Astrocyte of the spinal cord (primary cell): ENCODE data around the gene NEMP2.

ENCODE experiments used
- DNase-seq: peaks from one replicate; pipeline ENCODE4 v3.0.0; 2011; ENCODE audit warnings: low read depth, low spot score
- H3K4me3 ChIP-seq: 2 replicates; pipeline ENCODE4 v1.5.1; 2011; ENCODE audit warnings: low read depth, mild to moderate bottlenecking, low read length, moderate library complexity
- in situ Hi-C: cut with HindIII; loops from 2 replicates; pipeline ENCODE4 v1.10.0; 2017; ENCODE audit warnings: low sequenced_read_pairs
- TF ChIP-seq, protein P1 (sequence below): IDR thresholded peaks from 2 replicates; pipeline ENCODE4 v1.5.1; 2012; ENCODE audit warnings: low read depth, mild to moderate bottlenecking, low read length, inconsistent platforms

The NEMP2 gene

DNA sequence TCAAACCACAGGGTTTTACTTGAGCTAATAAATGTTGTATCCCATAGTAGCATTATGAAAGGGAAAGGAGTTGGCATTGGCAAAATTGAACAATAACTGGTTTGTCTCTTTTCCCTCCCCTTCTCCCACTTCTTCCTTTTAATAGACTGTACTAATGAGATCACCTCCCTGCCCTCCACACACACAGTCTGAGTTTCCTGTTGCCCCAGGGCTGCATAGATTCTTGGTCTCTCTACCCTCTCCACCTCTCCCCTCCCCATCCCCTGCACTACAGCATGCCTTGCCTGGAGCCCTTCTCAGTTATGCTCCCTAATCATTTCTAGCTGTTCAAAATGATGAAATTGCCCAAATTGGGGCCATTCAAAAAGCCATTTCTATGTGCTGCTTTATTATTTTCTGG is 37.2 kb upstream of the NEMP2 start:
- DNase-seq, result no peak
- in situ Hi-C loops, result no loop called here
- no peak overlapping the region for H3K4me3 ChIP-seq
- TF ChIP-seq, protein P1, sequence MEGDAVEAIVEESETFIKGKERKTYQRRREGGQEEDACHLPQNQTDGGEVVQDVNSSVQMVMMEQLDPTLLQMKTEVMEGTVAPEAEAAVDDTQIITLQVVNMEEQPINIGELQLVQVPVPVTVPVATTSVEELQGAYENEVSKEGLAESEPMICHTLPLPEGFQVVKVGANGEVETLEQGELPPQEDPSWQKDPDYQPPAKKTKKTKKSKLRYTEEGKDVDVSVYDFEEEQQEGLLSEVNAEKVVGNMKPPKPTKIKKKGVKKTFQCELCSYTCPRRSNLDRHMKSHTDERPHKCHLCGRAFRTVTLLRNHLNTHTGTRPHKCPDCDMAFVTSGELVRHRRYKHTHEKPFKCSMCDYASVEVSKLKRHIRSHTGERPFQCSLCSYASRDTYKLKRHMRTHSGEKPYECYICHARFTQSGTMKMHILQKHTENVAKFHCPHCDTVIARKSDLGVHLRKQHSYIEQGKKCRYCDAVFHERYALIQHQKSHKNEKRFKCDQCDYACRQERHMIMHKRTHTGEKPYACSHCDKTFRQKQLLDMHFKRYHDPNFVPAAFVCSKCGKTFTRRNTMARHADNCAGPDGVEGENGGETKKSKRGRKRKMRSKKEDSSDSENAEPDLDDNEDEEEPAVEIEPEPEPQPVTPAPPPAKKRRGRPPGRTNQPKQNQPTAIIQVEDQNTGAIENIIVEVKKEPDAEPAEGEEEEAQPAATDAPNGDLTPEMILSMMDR, result no peak

DNA sequence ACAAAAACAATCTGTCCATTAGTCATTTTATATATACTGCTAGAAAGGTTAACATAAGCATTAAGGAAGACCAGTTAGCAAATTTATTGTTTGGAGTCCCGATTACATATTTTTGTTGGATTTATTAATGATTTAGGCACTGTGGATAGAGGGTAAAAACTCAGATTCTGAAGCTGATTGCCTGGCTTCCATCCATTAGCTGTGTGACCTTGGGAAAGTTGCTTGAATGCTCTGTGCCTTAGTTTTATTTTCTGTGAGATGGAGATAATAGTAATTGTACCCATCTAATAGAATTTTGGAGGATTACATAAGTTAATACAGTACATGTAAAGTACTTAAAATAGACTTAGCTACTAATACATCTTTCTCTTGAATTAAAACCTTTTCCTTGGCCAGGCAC is 36.3 kb upstream of the NEMP2 start:
- no peak overlapping the region for H3K4me3 ChIP-seq
- TF ChIP-seq, protein P1, result no peak
- in situ Hi-C loops, result no loop called here
- DNase-seq, result no peak

DNA sequence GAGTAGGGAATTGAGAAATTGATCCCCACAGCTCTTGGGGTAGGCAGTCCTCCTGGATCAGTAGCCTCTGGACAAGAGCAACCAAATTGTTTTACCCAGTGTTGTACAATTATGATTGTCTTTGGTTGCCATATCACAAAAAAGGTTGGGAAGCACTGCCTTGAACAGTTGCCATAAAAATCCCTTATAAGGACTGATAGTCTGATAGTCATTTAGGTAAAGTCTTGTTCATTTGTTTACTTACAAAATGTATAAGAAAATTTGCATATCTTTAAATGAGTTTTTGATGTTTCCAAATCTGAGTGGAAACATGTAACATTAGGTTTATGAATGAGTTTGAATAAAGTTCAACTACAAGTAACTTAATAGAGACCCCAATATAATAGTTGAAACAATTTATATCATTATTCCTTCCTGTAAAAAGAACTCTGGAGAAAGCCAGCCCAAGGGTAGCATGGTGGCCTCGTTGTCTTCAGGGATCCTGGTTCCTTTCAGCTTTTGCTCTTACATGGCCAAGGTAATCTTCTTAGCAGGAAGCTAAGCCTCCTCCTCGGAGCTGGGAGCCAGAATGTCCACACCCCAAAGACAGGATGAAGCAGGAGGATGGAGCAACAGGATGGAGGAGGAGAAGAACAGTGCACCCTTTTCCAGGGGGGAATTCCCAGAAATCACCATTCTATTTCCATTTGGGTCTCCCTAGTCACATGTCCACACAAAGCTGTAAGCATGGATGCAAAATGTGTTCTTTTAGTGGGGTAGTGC is 35.7 kb upstream of the NEMP2 start:
- TF ChIP-seq, protein P1, result no peak
- DNase-seq, result no peak
- no peak overlapping the region for H3K4me3 ChIP-seq
- in situ Hi-C loops, result no loop called here

DNA sequence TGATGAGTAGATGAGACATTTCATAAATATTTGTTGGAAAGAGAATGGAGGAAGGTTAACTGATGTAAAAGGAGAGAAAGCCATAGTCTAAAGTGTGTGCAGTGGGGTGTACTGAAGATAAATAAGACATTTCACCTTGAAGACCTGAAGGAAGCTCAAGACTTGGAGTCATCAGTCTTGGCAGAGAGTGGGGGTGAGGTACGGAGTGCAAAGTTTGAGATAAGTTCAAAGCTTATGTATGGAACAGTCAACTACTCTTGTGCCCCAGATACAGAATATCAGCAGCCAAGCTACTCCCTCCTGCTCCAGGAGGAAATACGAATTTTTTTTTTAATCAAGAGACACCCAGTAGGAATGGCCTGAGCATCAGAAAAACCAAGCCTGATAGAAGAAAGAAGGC is 30.3 kb upstream of the NEMP2 start:
- no peak overlapping the region for H3K4me3 ChIP-seq
- in situ Hi-C loops, result no loop called here
- TF ChIP-seq, protein P1, result no peak
- DNase-seq, result no peak

DNA sequence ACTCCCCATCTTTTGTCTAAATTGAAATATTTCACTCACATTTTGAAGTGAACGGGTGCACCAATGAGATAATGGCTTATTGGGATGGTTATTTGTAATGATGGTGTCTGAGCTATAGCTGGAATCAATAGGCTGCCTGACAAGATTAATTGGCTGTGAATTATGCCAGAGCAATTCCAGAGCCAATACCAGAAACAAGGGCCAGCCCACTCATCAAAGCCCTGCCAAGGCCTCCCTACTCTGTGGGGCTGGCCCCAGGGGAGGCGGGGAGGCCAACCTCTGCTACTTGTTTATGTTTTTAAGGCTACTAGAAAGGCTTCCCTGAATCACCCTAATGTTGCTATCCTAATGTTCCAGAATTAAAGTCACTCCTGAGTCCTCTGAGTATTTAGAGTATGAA is 29.1 kb upstream of the NEMP2 start:
- TF ChIP-seq, protein P1, result no peak
- no peak for DNase-seq
- H3K4me3 ChIP-seq, result no peak overlapping the region
- in situ Hi-C loops, result no loop called here

DNA sequence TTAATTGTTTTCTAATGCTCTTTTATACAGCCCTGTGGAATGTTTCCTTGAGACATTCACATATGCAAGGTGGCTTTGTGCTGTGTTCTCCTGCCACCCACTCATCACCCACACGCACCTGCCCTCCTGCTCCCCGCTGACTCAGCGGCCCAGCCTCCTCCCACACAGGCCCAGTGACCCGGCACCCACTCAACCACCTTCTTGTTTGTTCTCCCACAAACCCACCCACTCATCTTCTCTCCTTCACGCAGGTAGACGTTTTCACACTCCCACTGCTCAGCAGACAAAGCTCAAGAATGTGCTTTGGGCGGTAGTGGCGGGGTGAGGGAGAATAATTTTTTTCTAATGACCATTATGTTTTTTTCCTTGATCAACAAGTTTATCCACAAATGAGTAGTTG is 28.6 kb upstream of the NEMP2 start:
- no peak overlapping the region for H3K4me3 ChIP-seq
- TF ChIP-seq, protein P1, result no peak
- DNase-seq, result no peak
- in situ Hi-C loops, result no loop called here
